Activated naive CD4-positive, alpha-beta T cell treated with anti-CD3 and anti-CD28 coated beads for 36 hours (primary cell): ENCODE results near the gene DMBT1. TPM values are rescaled to one million over a fixed set of nuclear protein-coding genes. Genes with fewer than 3 reads are reported as not detected.
"Not testable (repeated sequence)": the region's sequence is repeated elsewhere in the genome, so short reads cannot be mapped to it uniquely, and the experiment has no call there.

ENCODE experiments used
- CTCF ChIA-PET: fragments of 350-600 bp; sonication (Branson Sonifier 250); formaldehyde crosslinking; loops from one replicate; lab custom pipeline; 2021; ENCODE audit warnings: antibody characterized with exemption; lab: Charles Lee
- DNase-seq: peaks from one replicate; pipeline ENCODE4 v3.0.0-alpha.2; 2020
- H3K27ac Mint-ChIP-seq: one replicate; pipeline ENCODE4 v1.8.0; 2021; ENCODE audit warnings: mild to moderate bottlenecking, mixed read lengths
- H3K27me3 Mint-ChIP-seq: one replicate; pipeline ENCODE4 v1.8.0; 2021; ENCODE audit warnings: low read depth, mixed read lengths
- H3K36me3 Mint-ChIP-seq: one replicate; pipeline ENCODE4 v1.8.0; 2021; ENCODE audit warnings: low read depth, mixed read lengths
- H3K4me1 Mint-ChIP-seq: one replicate; pipeline ENCODE4 v1.8.0; 2021; ENCODE audit warnings: low read depth, mixed read lengths
- H3K4me3 Mint-ChIP-seq: one replicate; pipeline ENCODE4 v1.8.0; 2021; ENCODE audit warnings: mild to moderate bottlenecking, moderate library complexity, mixed read lengths
- H3K9me3 Mint-ChIP-seq: one replicate; pipeline ENCODE4 v1.8.0; 2021; ENCODE audit warnings: mixed read lengths
- intact Hi-C: fragments of 100-400 bp; cut with micrococcal nuclease; formaldehyde crosslinking; loops from one replicate; pipeline ENCODE4 v1.15.1; 2023
- total RNA-seq, 2 experiments: library from RNA; stranded (reverse); gene quantifications; one replicate each; pipeline ENCODE4 v1.2.3, GENCODE V29; 2021

DMBT1 gene
- total RNA-seq, 2 experiments from 2014 or later, result not detected

DNA sequence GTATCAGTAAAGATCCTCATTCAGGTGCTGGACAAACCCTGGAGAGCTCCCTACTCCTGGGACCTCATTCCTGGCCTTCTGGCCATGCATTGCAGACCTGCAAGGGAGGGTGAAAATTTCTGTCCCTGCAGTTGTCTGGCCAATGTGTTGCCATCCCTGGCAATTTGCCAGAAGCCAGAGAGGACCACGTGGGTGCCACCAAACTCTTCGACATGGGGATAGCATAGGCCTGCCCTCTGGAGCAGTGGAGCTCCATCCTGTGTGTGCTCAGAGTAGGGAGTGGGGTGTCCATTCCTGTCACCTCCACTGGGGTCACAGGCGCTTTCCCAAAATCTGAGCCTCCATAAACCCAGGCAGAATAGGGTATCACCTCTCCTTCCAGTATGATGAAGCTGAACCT, 31.2 kb downstream of the DMBT1 start:
- intact Hi-C loops, result no loop called here
- no peaks in the 10 kb centered on the region for H3K4me1 Mint-ChIP-seq
- H3K4me3 Mint-ChIP-seq, result no peak overlapping the region
- no peaks in the 10 kb centered on the region for H3K9me3 Mint-ChIP-seq
- H3K36me3 Mint-ChIP-seq, result no peaks in the 10 kb centered on the region
- CTCF ChIA-PET, result no interaction called here
- no peak for DNase-seq
- no peak overlapping the region for H3K27ac Mint-ChIP-seq
- no peaks in the 10 kb centered on the region for H3K27me3 Mint-ChIP-seq

DNA sequence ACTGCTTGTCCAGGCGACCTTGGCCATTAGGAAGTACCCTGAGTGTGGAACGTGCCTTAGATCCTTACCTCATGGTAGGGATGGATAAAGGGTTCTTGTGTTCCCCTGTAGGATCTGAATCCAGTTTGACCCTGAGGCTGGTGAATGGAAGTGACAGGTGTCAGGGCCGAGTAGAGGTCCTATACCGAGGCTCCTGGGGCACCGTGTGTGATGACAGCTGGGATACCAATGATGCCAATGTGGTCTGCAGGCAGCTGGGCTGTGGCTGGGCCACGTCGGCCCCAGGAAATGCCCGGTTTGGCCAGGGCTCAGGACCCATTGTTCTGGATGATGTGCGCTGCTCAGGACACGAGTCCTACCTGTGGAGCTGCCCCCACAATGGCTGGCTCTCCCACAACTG, 31.6 kb downstream of the DMBT1 start:
- no peak overlapping the region for H3K27ac Mint-ChIP-seq
- H3K4me3 Mint-ChIP-seq, result no peak overlapping the region
- H3K27me3 Mint-ChIP-seq, result no peaks in the 10 kb centered on the region
- CTCF ChIA-PET, result no interaction called here
- intact Hi-C loops, result no loop called here
- H3K4me1 Mint-ChIP-seq, result no peaks in the 10 kb centered on the region
- no peak for DNase-seq
- H3K9me3 Mint-ChIP-seq, result no peaks in the 10 kb centered on the region
- H3K36me3 Mint-ChIP-seq, result no peaks in the 10 kb centered on the region

DNA sequence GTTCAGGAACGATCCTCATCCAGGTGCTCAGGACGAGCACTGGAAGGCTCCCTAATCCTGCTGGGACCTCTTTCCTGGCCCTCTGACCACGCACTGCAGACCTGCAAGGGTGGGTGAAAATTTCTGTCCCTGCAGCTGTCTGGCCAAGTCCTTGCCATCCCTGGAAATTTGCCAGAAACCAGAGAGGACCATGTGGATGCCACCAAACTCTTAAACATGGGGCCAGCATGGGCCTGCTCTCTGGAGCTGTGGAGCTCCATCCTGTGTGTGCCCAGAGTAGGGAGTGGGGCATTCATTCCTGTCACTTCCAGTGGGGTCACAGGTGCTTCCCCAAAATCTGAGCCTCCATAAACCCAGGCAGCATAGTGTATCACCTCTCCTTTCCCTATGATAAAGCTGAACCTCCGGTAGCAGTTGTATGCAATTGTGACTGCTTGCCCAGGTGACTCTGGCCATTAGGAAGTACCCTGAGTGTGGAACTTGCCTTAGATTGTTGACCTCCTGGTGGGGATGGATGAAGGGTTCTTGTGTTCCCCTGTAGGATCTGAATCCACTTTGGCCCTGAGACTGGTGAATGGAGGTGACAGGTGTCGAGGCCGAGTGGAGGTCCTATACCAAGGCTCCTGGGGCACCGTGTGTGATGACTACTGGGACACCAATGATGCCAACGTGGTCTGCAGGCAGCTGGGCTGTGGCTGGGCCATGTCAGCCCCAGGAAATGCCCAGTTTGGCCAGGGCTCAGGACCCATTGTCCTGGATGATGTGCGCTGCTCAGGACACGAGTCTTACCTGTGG, 57.1 kb downstream of the DMBT1 start:
- H3K36me3 Mint-ChIP-seq, result no peaks in the 10 kb centered on the region
- no peak for DNase-seq
- no peaks in the 10 kb centered on the region for H3K9me3 Mint-ChIP-seq
- H3K4me1 Mint-ChIP-seq, result no peaks in the 10 kb centered on the region
- CTCF ChIA-PET, result no interaction called here
- no peak overlapping the region for H3K27ac Mint-ChIP-seq
- H3K27me3 Mint-ChIP-seq, result no peaks in the 10 kb centered on the region
- intact Hi-C loops, result no loop called here
- no peak overlapping the region for H3K4me3 Mint-ChIP-seq

DNA sequence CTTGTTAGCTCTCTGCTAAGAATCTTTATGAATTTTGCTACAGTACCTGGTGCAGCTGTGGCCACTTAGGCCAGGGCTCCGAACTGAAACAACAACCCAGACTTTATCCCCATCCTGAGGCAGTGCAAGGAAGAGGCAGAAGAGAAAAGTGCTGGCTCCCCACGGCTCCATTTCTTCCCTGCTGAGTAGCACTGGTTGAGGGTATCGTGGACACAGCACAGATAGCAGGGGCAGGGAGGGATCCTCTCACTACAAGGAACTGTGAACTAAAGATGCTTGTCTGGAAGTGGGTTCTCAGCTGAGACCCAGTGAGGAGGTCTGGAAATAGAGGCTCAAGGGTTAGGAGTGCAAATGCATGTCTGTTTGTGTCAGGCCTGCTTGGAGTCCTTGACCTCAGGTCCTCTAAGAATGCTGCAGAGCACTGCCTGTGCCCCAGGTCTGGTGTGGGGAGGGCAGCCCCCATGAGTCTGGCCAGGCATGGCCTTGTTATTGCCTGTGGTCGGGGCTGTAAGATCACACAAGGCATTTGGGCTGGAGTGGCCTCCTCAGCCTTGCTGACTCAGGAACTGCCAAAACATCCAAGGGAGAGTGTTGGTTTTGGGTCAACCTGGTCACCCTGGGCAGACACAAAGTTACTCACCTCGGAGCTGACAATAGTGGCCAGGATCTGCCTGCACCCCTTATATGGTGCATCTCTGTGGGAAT, 58.1 kb downstream of the DMBT1 start:
- Mint-ChIP-seq H3K36me3 (no peaks in the 10 kb centered on the region), H3K4me1 (no peaks in the 10 kb centered on the region), H3K9me3 (no peaks in the 10 kb centered on the region), H3K27ac (no peak overlapping the region), H3K27me3 (no peaks in the 10 kb centered on the region), H3K4me3 (no peak overlapping the region)
- intact Hi-C loops, result no loop called here
- CTCF ChIA-PET, result no interaction called here
- no peak for DNase-seq

DNA sequence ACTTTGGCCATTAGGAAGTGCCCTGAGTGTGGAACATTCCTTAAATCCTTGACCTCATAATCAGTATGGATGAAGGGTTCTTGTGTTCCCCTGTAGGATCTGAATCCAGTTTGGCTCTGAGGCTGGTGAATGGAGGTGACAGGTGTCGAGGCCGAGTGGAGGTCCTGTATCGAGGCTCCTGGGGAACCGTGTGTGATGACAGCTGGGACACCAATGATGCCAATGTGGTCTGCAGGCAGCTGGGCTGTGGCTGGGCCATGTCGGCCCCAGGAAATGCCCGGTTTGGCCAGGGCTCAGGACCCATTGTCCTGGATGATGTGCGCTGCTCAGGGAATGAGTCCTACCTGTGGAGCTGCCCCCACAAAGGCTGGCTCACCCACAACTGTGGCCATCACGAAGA, 60.4 kb downstream of the DMBT1 start:
- H3K36me3 Mint-ChIP-seq, DNase-seq, H3K27ac Mint-ChIP-seq, H3K4me3 Mint-ChIP-seq, intact Hi-C loops, H3K9me3 Mint-ChIP-seq, H3K27me3 Mint-ChIP-seq, H3K4me1 Mint-ChIP-seq: not testable (repeated sequence)
- CTCF ChIA-PET, result interaction anchor here (2.0 kb wide), 1 partner anchor 29 kb away, joined by 5 read pairs; no protein-coding TSS in a partner anchor

DNA sequence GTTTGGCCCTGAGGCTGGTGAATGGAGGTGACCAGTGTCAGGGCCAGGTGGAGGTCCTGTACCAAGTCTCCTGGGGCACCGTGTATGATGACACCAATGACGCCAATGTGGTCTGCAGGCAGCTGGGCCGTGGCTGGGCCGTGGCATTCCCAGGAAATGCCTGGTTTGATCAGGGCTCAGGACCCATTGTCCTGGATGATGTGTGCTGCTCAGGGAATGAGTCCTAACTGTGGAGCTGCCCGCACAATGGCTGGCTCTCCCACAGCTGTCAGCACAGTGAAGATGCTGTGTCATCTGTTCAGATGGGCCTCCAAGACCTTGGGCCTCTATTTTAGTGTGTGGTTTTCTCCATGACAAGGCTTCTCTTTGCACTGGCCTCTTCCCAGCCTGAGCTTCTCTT, 64.0 kb downstream of the DMBT1 start:
- DNase-seq, result no peak
- H3K36me3 Mint-ChIP-seq, result no peaks in the 10 kb centered on the region
- H3K27ac Mint-ChIP-seq, result no peak overlapping the region
- H3K27me3 Mint-ChIP-seq, result peaks cover 2% of the 10 kb centered on the region
- CTCF ChIA-PET, result no interaction called here
- intact Hi-C loops, result no loop called here
- no peaks in the 10 kb centered on the region for H3K4me1 Mint-ChIP-seq
- H3K4me3 Mint-ChIP-seq, result no peak overlapping the region
- no peaks in the 10 kb centered on the region for H3K9me3 Mint-ChIP-seq

DNA sequence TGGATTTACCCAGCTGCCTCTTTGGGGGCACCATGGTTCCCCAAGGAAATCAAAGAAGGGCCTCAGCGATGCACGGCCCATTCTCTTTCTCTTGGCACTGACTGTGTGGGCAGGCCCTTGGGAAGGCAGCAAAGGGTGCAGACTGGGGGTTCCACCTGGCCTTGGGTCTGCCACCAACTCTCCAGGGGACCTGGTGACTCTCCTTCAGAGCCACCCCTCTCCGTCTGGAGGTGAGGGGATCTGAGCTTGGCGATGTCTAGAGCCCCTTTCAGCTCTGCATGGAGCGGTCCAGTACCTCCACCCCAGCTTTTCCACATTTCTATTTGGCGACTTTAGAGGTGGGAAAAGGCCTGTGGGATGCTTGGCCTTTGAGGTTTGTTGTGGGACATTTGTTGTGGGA, 70.0 kb downstream of the DMBT1 start:
- H3K27ac Mint-ChIP-seq, result no peak overlapping the region
- H3K27me3 Mint-ChIP-seq, result peaks cover 4% of the 10 kb centered on the region
- intact Hi-C loops, result no loop called here
- no peak overlapping the region for H3K4me3 Mint-ChIP-seq
- H3K9me3 Mint-ChIP-seq, result no peaks in the 10 kb centered on the region
- CTCF ChIA-PET, result no interaction called here
- H3K4me1 Mint-ChIP-seq, result no peaks in the 10 kb centered on the region
- DNase-seq, result no peak
- H3K36me3 Mint-ChIP-seq, result no peaks in the 10 kb centered on the region

DNA sequence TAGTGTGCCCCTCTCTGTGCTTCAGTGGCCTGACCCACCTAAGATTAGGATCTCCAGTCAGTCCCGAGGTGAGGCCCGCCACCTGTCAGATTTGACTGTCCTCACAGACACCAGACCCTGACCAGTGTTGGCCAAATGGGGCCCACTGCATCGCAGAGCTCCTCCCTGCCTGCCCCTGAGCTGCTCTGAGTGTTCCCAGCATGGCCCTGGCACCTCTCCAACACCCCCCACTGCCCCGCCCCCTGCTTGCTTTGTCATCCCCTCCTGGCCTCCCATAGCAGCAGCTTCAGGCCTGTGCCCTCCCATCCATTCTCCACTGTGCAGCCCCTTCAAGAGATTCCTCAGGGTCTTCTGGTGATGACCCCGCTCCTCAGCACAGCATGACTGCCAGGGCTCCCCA, 71.5 kb downstream of the DMBT1 start:
- intact Hi-C loops, result no loop called here
- CTCF ChIA-PET, result interaction anchor here (1.6 kb wide), 1 partner anchor 17 kb away, joined by 5 read pairs; no protein-coding TSS in a partner anchor
- no peak overlapping the region for H3K4me3 Mint-ChIP-seq
- H3K27ac Mint-ChIP-seq, result no peak overlapping the region
- H3K4me1 Mint-ChIP-seq, result no peaks in the 10 kb centered on the region
- peaks cover 4% of the 10 kb centered on the region for H3K27me3 Mint-ChIP-seq
- DNase-seq, result no peak
- H3K9me3 Mint-ChIP-seq, result no peaks in the 10 kb centered on the region
- H3K36me3 Mint-ChIP-seq, result no peaks in the 10 kb centered on the region

DNA sequence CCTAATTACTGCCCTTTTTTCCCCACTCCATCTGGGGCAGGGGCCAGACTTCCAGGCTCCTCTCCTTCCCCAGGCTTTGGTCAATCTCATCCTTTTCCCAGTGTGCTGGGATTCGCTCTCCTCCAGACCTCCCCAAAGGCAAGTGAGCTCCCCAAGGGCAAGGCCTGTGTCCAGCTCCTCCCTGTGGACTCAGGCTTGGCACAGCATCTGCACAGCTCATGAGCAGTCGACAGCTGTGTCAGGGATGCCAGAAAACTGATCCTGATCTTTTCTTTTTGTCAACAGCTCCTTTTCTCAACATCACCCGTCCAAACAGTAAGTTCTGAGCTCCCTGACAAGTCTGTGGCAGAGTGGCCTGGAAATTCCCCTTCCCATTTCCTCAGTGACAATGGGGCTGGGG, 72.0 kb downstream of the DMBT1 start:
- peaks cover 4% of the 10 kb centered on the region for H3K27me3 Mint-ChIP-seq
- no peaks in the 10 kb centered on the region for H3K4me1 Mint-ChIP-seq
- H3K4me3 Mint-ChIP-seq, result no peak overlapping the region
- H3K9me3 Mint-ChIP-seq, result no peaks in the 10 kb centered on the region
- CTCF ChIA-PET, result interaction anchor here (1.6 kb wide), 1 partner anchor 17 kb away, joined by 5 read pairs; no protein-coding TSS in a partner anchor
- no peak overlapping the region for H3K27ac Mint-ChIP-seq
- intact Hi-C loops, result no loop called here
- H3K36me3 Mint-ChIP-seq, result no peaks in the 10 kb centered on the region
- DNase-seq, result no peak

DNA sequence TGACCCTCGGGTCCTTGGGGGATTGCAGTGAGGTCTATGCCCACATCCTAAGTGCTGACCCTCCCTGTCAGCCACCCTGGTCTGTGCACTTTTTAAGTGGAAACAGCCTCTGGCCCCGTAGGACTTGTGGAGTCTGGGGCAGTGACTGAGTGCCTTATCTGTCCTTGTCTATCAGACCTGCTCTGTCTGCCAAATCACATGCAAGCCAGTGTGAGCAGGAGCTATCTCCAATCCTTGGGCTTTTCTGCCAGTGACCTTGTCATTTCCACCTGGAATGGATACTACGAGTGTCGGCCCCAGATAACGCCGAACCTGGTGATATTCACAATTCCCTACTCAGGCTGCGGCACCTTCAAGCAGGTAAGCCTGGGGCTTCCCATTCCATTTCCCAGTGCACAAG, 76.4 kb downstream of the DMBT1 start:
- Mint-ChIP-seq H3K36me3 (no peaks in the 10 kb centered on the region), H3K4me3 (no peak overlapping the region), H3K27ac (no peak overlapping the region), H3K4me1 (no peaks in the 10 kb centered on the region), H3K9me3 (no peaks in the 10 kb centered on the region), H3K27me3 (peaks cover 2% of the 10 kb centered on the region)
- CTCF ChIA-PET, result no interaction called here
- intact Hi-C loops, result no loop called here
- DNase-seq, result no peak

DNA sequence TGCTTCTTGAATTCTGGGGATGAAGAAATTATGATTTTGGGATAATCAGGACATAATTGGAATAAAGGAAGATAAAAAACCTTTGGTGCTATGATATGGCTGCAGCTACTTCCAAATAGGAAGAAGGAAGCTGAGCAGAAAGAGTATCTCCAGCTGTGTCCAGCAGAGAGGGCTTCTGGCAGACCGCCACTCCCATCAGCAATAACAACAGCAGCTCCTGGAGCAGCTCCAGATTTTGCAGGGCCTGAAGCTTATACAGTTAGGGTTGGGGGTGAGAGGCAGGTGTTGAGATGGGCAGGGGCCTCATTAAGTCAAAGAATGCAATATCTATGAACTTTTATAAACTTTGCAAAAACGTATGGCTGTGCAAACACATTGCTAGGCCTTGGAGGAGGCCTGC, 76.8 kb downstream of the DMBT1 start:
- intact Hi-C loops, result no loop called here
- no peaks in the 10 kb centered on the region for H3K4me1 Mint-ChIP-seq
- H3K4me3 Mint-ChIP-seq, result no peak overlapping the region
- H3K9me3 Mint-ChIP-seq, result no peaks in the 10 kb centered on the region
- CTCF ChIA-PET, result no interaction called here
- H3K27me3 Mint-ChIP-seq, result peaks cover 2% of the 10 kb centered on the region
- no peak overlapping the region for H3K27ac Mint-ChIP-seq
- H3K36me3 Mint-ChIP-seq, result no peaks in the 10 kb centered on the region
- no peak for DNase-seq

DNA sequence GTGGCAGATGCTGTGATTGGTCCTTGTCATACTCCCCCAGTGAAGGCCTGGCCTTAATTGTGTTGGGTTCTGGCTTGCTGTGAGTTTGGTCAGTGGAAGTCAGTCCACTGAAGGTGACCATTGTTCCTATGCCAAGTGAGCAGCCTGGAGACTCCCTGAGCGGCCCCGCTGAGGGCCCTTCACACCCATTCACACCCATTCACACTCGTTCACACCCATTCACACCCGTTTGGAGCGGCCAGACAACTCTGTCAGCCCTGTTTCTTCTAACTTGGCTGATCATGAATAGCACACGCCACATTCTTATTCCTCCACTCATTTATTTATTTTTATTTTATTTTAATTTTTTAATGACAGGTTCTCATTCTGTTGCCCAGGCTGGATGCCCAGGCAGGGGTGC, 77.6 kb downstream of the DMBT1 start:
- Mint-ChIP-seq H3K27ac (no peak overlapping the region), H3K4me1 (no peaks in the 10 kb centered on the region), H3K36me3 (no peaks in the 10 kb centered on the region), H3K9me3 (no peaks in the 10 kb centered on the region), H3K4me3 (no peak overlapping the region), H3K27me3 (peaks cover 2% of the 10 kb centered on the region)
- intact Hi-C loops, result no loop called here
- DNase-seq, result no peak
- CTCF ChIA-PET, result interaction anchor here (1.3 kb wide), 1 partner anchor 14 kb away, joined by 3 read pairs; no protein-coding TSS in a partner anchor

DNA sequence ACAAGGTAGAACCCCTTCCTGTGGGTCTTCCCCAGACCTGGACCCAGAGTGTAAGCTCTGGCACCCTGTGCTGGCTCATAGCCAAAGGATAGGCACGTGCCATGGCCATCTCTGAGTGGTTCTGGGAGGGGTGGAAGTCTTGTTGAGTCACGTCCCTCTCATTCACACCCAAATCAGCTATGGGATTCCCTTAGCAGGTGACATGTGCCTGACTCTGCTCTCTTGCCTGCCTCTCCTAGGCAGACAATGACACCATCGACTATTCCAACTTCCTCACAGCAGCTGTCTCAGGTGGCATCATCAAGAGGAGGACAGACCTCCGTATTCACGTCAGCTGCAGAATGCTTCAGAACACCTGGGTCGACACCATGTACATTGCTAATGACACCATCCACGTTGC, 79.2 kb downstream of the DMBT1 start:
- Mint-ChIP-seq H3K27ac (no peak overlapping the region), H3K36me3 (no peaks in the 10 kb centered on the region), H3K4me3 (no peak overlapping the region), H3K27me3 (no peaks in the 10 kb centered on the region), H3K9me3 (no peaks in the 10 kb centered on the region), H3K4me1 (no peaks in the 10 kb centered on the region)
- DNase-seq, result no peak
- CTCF ChIA-PET, result interaction anchor here (2.1 kb wide), 1 partner anchor 10 kb away, joined by 9 read pairs; no protein-coding TSS in a partner anchor
- intact Hi-C loops, result no loop called here
